HepG2 (cell line): ENCODE measurements around the gene ANKRD40. TPM values are rescaled to one million over a fixed set of nuclear protein-coding genes. Genes with fewer than 3 reads are reported as not detected.

Experiments
- BORCS8-MEF2B ChIP-seq: sonication (generic); formaldehyde crosslinking; IDR thresholded peaks from 2 replicates; pipeline ENCODE4 v1.8.0; 2022; ENCODE audit warnings: mild to moderate bottlenecking, missing genetic modification reagents
- CREM ChIP-seq, 2 experiments: sonication (generic) in 1 of 2; formaldehyde crosslinking in 1 of 2; IDR thresholded peaks; 2 replicates each; pipeline versions ENCODE4 v1.4.0 to v1.6.1; 2016 to 2020; ENCODE audit warnings: antibody characterized with exemption in 1 of 2, mild to moderate bottlenecking in 1 of 2, missing genetic modification reagents in 1 of 2
- GABPA ChIP-seq, 2 experiments: IDR thresholded peaks; 2 replicates each; pipeline ENCODE4 v1.6.1; 2011 to 2016; ENCODE audit warnings: low read depth in 2 of 2, low read length in 1 of 2, missing biosample characterization in 1 of 2, missing genetic modification characterization in 1 of 2
- KAT2B ChIP-seq: fragments of 150-350 bp; IDR thresholded peaks from 2 replicates; pipeline ENCODE4 v1.6.1; 2014; ENCODE audit warnings: low read depth, low read length, borderline replicate concordance
- SALL1 ChIP-seq: sonication (generic); formaldehyde crosslinking; IDR thresholded peaks from 2 replicates; pipeline ENCODE4 v1.8.0; 2022; ENCODE audit warnings: mild to moderate bottlenecking, missing genetic modification reagents
- SIN3A ChIP-seq: IDR thresholded peaks from 2 replicates; pipeline ENCODE4 v1.6.1; 2011; ENCODE audit warnings: low read depth, mild to moderate bottlenecking, control low read depth, low read length, borderline replicate concordance
- SIN3B ChIP-seq: fragments of 150-350 bp; IDR thresholded peaks from 2 replicates; pipeline ENCODE4 v1.6.1; 2014; ENCODE audit warnings: low read length
- TAF1 ChIP-seq: sonication (generic); formaldehyde crosslinking; IDR thresholded peaks from 2 replicates; pipeline ENCODE4 v1.4.0; 2020; ENCODE audit warnings: missing genetic modification reagents
- TEAD3 ChIP-seq: optimal IDR thresholded peaks from 2 replicates; pipeline ENCODE3; 2016; ENCODE audit warnings: borderline replicate concordance
- THAP11 ChIP-seq: IDR thresholded peaks from 2 replicates; pipeline ENCODE4 v1.6.1; 2016; ENCODE audit warnings: missing biosample characterization, missing genetic modification reagents
- XBP1 ChIP-seq: sonication (generic); formaldehyde crosslinking; IDR thresholded peaks from 2 replicates; pipeline ENCODE4 v1.5.0; 2020; ENCODE audit warnings: missing genetic modification reagents
- YY1 ChIP-seq: IDR thresholded peaks from 2 replicates; pipeline ENCODE4 v1.6.1; 2011; ENCODE audit warnings: low read length, low read depth, moderate library complexity, mild to moderate bottlenecking; ENCODE audit not compliant: insufficient read depth, insufficient replicate concordance
- ZBTB3 ChIP-seq: sonication (generic); formaldehyde crosslinking; IDR thresholded peaks from 2 replicates; pipeline ENCODE4 v1.4.0; 2020; ENCODE audit warnings: low read depth, mild to moderate bottlenecking, moderate library complexity, missing genetic modification reagents, borderline replicate concordance
- ZNF234 ChIP-seq: sonication (generic); formaldehyde crosslinking; conservative IDR thresholded peaks from 2 replicates; pipeline ENCODE4 v1.5.1; 2020; ENCODE audit warnings: mild to moderate bottlenecking, missing genetic modification reagents
- ZNF30 ChIP-seq: sonication (generic); formaldehyde crosslinking; IDR thresholded peaks from 2 replicates; pipeline ENCODE4 v1.5.0; 2020; ENCODE audit warnings: mild to moderate bottlenecking, missing genetic modification reagents
- ZNF547 ChIP-seq: sonication (generic); formaldehyde crosslinking; IDR thresholded peaks from 2 replicates; pipeline ENCODE4 v1.5.1; 2020; ENCODE audit warnings: mild to moderate bottlenecking, missing genetic modification reagents
- ZNF713 ChIP-seq: sonication (generic); formaldehyde crosslinking; IDR thresholded peaks from 2 replicates; pipeline ENCODE4 v1.4.0; 2020; ENCODE audit warnings: mild to moderate bottlenecking, missing genetic modification reagents
- ZNF768 ChIP-seq: sonication (generic); formaldehyde crosslinking; IDR thresholded peaks from 2 replicates; pipeline ENCODE4 v1.4.0; 2020; ENCODE audit warnings: missing genetic modification reagents
- polyA plus RNA-seq, 8 experiments: library from polyadenylated mRNA; depleted of rRNA in 3 of 8; stranded (reverse) in 7 of 8; unstranded in 1 of 8; fragments of >200 nt; fragmentation: Illumina TruSeq in 4 of 8; extraction: Trizol in 4 of 8; gene quantifications; 2 replicates each; pipeline versions ENCODE4 v1.2.1 to v1.2.3, GENCODE V29; 2011 to 2016; ENCODE audit warnings: low read depth in 4 of 8, missing spikeins in 1 of 8, mixed read lengths in 1 of 8; ENCODE audit not compliant: insufficient read depth in 1 of 8
- total RNA-seq, 5 experiments: library from RNA; depleted of rRNA; stranded (reverse); fragments of >200 nt; fragmentation: Illumina TruSeq; extraction: Trizol; gene quantifications; 2 replicates each; pipeline ENCODE4 v1.2.3, GENCODE V29; 2016; ENCODE audit warnings: low read depth in 1 of 5
- TF ChIP-seq, protein P1 (sequence below): IDR thresholded peaks from 2 replicates; pipeline ENCODE4 v1.6.1; 2016
- TF ChIP-seq, protein P2 (sequence below): sonication (generic); formaldehyde crosslinking; IDR thresholded peaks from 2 replicates; pipeline ENCODE4 v1.4.0; 2020; ENCODE audit warnings: mild to moderate bottlenecking, missing genetic modification reagents
- TF ChIP-seq, protein P3 (sequence below): IDR thresholded peaks from 2 replicates; pipeline ENCODE4 v1.6.1; 2016; ENCODE audit warnings: missing biosample characterization, missing genetic modification reagents, low read depth
- TF ChIP-seq, protein P4 (sequence below), 2 experiments: fragments of 450-650 bp in 1 of 2; sonication (generic) in 1 of 2; formaldehyde crosslinking; IDR thresholded peaks; 2 replicates each; pipeline versions ENCODE4 v1.5.0 to v1.8.0; 2020 to 2022; ENCODE audit warnings: mild to moderate bottlenecking in 1 of 2, missing genetic modification reagents in 1 of 2
- TF ChIP-seq, protein P5 (sequence below): sonication (generic); formaldehyde crosslinking; IDR thresholded peaks from 2 replicates; pipeline ENCODE4 v1.4.0; 2020; ENCODE audit warnings: missing genetic modification reagents, low read depth, mild to moderate bottlenecking, borderline replicate concordance

ANKRD40 gene
- total and polyA plus RNA-seq, 2 of the 13 experiments (the other 11 are each of a cell fraction or from before 2014, with no cell fraction given) = 35.0 to 46.4 TPM

DNA sequence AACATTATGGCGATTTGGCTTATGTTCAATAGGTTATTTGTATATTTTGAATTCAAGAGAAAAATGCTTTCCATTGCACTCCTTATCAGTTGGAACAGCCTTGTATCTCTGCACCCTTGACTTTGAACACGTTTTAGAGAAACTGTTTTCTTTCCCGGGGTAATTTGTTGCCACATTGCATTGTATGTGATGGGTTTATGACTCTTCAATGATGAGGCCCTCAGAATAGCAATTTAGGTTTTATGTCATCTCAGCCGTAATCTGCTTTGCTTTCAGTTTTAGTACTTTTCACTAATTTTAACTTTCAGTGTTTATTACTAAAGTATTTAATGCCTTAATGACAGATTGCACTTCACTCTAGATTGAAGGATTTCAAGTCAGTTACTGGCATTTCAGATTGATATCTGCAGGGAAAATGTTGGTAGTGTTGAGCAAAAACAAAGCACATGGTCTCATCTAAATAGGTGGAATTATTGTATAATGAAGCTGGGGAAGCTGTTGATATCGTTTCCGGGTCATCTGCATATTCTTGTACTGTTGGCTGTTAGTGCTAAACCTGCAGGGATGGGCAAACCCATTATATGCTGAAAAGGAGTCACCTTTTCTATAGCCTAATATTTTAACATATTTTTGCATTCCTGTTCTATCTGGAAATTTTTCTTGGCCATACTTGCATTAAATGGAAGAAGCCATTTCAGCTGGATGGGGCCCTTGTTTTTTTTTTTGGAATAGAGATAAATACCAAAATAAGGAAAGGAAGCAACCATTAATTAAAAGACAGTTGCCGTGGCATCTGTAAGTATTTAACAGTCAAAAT lies 13.7 kb upstream of the ANKRD40 start (continued):
- TF ChIP-seq SALL1 (CRISPR knock-in tag) = no peak
- no peak for TF ChIP-seq BORCS8-MEF2B (CRISPR knock-in tag)
- TF ChIP-seq ZNF30 (CRISPR knock-in tag) = no peak
- TF ChIP-seq, protein P1, sequence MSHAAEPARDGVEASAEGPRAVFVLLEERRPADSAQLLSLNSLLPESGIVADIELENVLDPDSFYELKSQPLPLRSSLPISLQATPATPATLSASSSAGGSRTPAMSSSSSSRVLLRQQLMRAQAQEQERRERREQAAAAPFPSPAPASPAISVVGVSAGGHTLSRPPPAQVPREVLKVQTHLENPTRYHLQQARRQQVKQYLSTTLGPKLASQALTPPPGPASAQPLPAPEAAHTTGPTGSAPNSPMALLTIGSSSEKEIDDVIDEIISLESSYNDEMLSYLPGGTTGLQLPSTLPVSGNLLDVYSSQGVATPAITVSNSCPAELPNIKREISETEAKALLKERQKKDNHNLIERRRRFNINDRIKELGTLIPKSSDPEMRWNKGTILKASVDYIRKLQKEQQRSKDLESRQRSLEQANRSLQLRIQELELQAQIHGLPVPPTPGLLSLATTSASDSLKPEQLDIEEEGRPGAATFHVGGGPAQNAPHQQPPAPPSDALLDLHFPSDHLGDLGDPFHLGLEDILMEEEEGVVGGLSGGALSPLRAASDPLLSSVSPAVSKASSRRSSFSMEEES = 0 out of 2 replicates have a peak, but pooled peaks have one; percentile 17
- TF ChIP-seq, protein P2, sequence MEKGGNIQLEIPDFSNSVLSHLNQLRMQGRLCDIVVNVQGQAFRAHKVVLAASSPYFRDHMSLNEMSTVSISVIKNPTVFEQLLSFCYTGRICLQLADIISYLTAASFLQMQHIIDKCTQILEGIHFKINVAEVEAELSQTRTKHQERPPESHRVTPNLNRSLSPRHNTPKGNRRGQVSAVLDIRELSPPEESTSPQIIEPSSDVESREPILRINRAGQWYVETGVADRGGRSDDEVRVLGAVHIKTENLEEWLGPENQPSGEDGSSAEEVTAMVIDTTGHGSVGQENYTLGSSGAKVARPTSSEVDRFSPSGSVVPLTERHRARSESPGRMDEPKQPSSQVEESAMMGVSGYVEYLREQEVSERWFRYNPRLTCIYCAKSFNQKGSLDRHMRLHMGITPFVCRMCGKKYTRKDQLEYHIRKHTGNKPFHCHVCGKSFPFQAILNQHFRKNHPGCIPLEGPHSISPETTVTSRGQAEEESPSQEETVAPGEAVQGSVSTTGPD (CRISPR knock-in tag) = no peak
- peak; percentile 64; the same call in 1 of the 2 replicates for TF ChIP-seq SIN3A
- TF ChIP-seq, protein P3, sequence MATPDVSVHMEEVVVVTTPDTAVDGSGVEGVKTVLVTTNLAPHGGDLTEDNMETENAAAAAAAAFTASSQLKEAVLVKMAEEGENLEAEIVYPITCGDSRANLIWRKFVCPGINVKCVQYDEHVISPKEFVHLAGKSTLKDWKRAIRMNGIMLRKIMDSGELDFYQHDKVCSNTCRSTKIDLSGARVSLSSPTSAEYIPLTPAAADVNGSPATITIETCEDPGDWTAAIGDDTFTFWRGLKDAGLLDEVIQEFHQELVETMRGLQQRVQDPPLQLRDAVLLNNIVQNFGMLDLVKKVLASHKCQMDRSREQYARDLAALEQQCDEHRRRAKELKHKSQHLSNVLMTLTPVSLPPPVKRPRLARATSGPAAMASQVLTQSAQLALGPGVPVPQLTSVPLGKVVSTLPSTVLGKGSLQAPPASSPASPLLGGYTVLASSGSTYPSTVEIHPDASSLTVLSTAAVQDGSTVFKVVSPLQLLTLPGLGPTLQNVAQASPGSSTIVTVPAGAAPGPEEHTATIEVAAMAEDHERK (CRISPR knock-in tag) = no peak
- TF ChIP-seq TAF1 (CRISPR knock-in tag) = no peak
- TF ChIP-seq, protein P4, sequence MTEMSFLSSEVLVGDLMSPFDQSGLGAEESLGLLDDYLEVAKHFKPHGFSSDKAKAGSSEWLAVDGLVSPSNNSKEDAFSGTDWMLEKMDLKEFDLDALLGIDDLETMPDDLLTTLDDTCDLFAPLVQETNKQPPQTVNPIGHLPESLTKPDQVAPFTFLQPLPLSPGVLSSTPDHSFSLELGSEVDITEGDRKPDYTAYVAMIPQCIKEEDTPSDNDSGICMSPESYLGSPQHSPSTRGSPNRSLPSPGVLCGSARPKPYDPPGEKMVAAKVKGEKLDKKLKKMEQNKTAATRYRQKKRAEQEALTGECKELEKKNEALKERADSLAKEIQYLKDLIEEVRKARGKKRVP (CRISPR knock-in tag; IDR thresholded peaks at IDR 0.05) = no peak
- peak; percentile 33; the same call in 1 of the 2 replicates for TF ChIP-seq CREM (IDR thresholded peaks at IDR 0.05)
- no peak for TF ChIP-seq CREM (CRISPR knock-in tag; IDR thresholded peaks at IDR 0.05)
- TF ChIP-seq, protein P5, sequence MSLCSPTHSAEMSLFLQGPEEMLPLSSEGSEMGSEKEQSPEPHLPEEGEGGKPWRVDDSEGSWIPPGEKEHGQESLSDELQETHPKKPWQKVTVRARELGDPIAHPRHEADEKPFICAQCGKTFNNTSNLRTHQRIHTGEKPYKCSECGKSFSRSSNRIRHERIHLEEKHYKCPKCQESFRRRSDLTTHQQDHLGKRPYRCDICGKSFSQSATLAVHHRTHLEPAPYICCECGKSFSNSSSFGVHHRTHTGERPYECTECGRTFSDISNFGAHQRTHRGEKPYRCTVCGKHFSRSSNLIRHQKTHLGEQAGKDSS (CRISPR knock-in tag) = no peak
- no peak for TF ChIP-seq ZNF713 (CRISPR knock-in tag)
- no peak for TF ChIP-seq ZBTB3
- TF ChIP-seq XBP1 = no peak
- no peak for TF ChIP-seq TEAD3 (CRISPR knock-in tag)
- no peak for TF ChIP-seq ZNF768 (CRISPR knock-in tag)
- TF ChIP-seq KAT2B = no peak
- TF ChIP-seq ZNF234 (CRISPR knock-in tag) = no peak
- TF ChIP-seq YY1 = no peak
- TF ChIP-seq ZNF547 (CRISPR knock-in tag) = 0 out of 2 replicates have a peak, but pooled peaks have one; percentile 23
- 0 out of 2 replicates have a peak, but pooled peaks have one; percentile 22 for TF ChIP-seq THAP11 (CRISPR knock-in tag)
- TF ChIP-seq GABPA (IDR thresholded peaks at IDR 0.05; ENCODE audit: low read depth, low read length) = peak; percentile 7; the same call in 1 of the 2 replicates
- TF ChIP-seq GABPA (CRISPR knock-in tag; IDR thresholded peaks at IDR 0.05; ENCODE audit: low read depth) = peak; percentile 83
- TF ChIP-seq SIN3B = no peak
